Stimulated activated CD4-positive, alpha-beta T cell treated with anti-CD3 and anti-CD28 coated beads, Interleukin-1b, Interleukin-23, amount 100 ng/mL, for 24 hours (primary cell): ENCODE data around the gene ABI3.
A peak's percentile ranks its signal among the peaks of the same experiment; 100 is the strongest.
"Not testable (repeated sequence)": the region's sequence is repeated elsewhere in the genome, so short reads cannot be mapped to it uniquely, and the experiment has no call there.

ENCODE experiments used
- DNase-seq, 4 experiments: peaks; one replicate each; pipeline ENCODE4 v3.0.0-alpha.2; 2020; ENCODE audit warnings: low read depth in 4 of 4, low spot score in 1 of 4

Gene ABI3

GRCh38 chr17:49210158-49211029, at the start of gene ABI3, which contains the start of gene GNGT2:
ABI3 (plus strand) TSS chr17:49210707; CDS start chr17:49210725, 18 bp downstream.
GNGT2 (minus strand) TSS chr17:49210574; CDS start chr17:49207422, 3,152 bp downstream.
- DNase-seq, result peak in 3 of 4 experiments; percentile 34 to 64 (median 46)

GRCh38 chr17:49162866-49163265, 47.6 kb upstream of the ABI3 start:
- DNase-seq, result no peak

GRCh38 chr17:49165143-49165542, 45.4 kb upstream of the ABI3 start:
- DNase-seq, result no peak

GRCh38 chr17:49168706-49169105, 41.8 kb upstream of the ABI3 start:
- DNase-seq, result no peak

- no peak for DNase-seq
These were observed 40.3 kb upstream of the ABI3 start for GRCh38 chr17:49170216-49170615.

GRCh38 chr17:49170711-49171110, 39.8 kb upstream of the ABI3 start:
- DNase-seq, result not testable (repeated sequence)

GRCh38 chr17:49175978-49176377, 34.5 kb upstream of the ABI3 start:
- DNase-seq, result not testable (repeated sequence)

- peak; percentile 51 to 54 (median 53) for DNase-seq
These were observed 30.2 kb upstream of the ABI3 start for GRCh38 chr17:49180303-49180702.

- no peak for DNase-seq
These were observed 29.4 kb upstream of the ABI3 start for GRCh38 chr17:49180998-49181635.

- no peak for DNase-seq
These were observed 27.2 kb upstream of the ABI3 start for GRCh38 chr17:49183341-49183740.

- DNase-seq, result no peak
These were observed 26.7 kb upstream of the ABI3 start for GRCh38 chr17:49183801-49184200.

GRCh38 chr17:49184522-49184921, 26.0 kb upstream of the ABI3 start:
- not testable (repeated sequence) for DNase-seq

- not testable (repeated sequence) for DNase-seq
These were observed 25.1 kb upstream of the ABI3 start for GRCh38 chr17:49185381-49185780.

GRCh38 chr17:49187301-49187700, 23.2 kb upstream of the ABI3 start:
- DNase-seq, result no peak

- DNase-seq, result no peak
These were observed 19.6 kb upstream of the ABI3 start for GRCh38 chr17:49190932-49191331.

- no peak for DNase-seq
These were observed 19.0 kb upstream of the ABI3 start for GRCh38 chr17:49191409-49191916.

GRCh38 chr17:49191917-49192741, 18.4 kb upstream of the ABI3 start:
- DNase-seq, result peak; percentile 59 to 97 (median 86)

- DNase-seq, result no peak
These were observed 16.8 kb upstream of the ABI3 start for GRCh38 chr17:49193513-49194296.

- no peak for DNase-seq
These were observed 16.3 kb upstream of the ABI3 start for GRCh38 chr17:49194297-49194607.

- no peak for DNase-seq
These were observed 14.8 kb upstream of the ABI3 start for GRCh38 chr17:49195751-49196150.

GRCh38 chr17:49196520-49196919, 14.0 kb upstream of the ABI3 start:
- DNase-seq, result no peak
